NCI-H1092 (cell line): Measurements from ENCODE around the gene GPAM.
"Not testable (repeated sequence)": the region's sequence is repeated elsewhere in the genome, so short reads cannot be mapped to it uniquely, and the experiment has no call there.

ENCODE experiments used
- DNase-seq: peaks from one replicate; lab custom pipeline; 2025; lab: John Stamatoyannopoulos, UW

GPAM gene

GRCh38 chr10:112132435-112132834, 51.1 kb downstream of the GPAM start:
- no peak for DNase-seq

GRCh38 chr10:112131996-112132395, 51.6 kb downstream of the GPAM start:
- DNase-seq = no peak

GRCh38 chr10:112131346-112131745, 52.2 kb downstream of the GPAM start:
- DNase-seq = no peak

- DNase-seq = no peak
Observed at GRCh38 chr10:112126901-112127300, 56.7 kb downstream of the GPAM start.

GRCh38 chr10:112126172-112126571, 57.4 kb downstream of the GPAM start:
- no peak for DNase-seq

GRCh38 chr10:112124866-112125265, 58.7 kb downstream of the GPAM start:
- no peak for DNase-seq

- no peak for DNase-seq
Observed at GRCh38 chr10:112122827-112123226, 60.7 kb downstream of the GPAM start.

- no peak for DNase-seq
Observed at GRCh38 chr10:112120491-112120890, 63.1 kb downstream of the GPAM start.

- DNase-seq = no peak
Observed at GRCh38 chr10:112115781-112116385, 67.7 kb downstream of the GPAM start.

- DNase-seq = not testable (repeated sequence)
Observed at GRCh38 chr10:112109779-112110178, 73.8 kb downstream of the GPAM start.
